MM.1S (cell line): ENCODE data around the gene GFRA3.

Experiments
- DNase-seq: peaks from one replicate; pipeline ENCODE4 v3.0.0-alpha.2; 2015
- H2AFZ ChIP-seq: fragments of 300-600 bp; sonication (generic); 2 replicates; pipeline ENCODE4 v1.6.0; 2016; ENCODE audit warnings: antibody characterized with exemption, low read length
- H3F3A ChIP-seq: fragments of 300-600 bp; sonication (generic); 2 replicates; pipeline ENCODE4 v1.6.1; 2016; ENCODE audit warnings: mild to moderate bottlenecking, antibody characterized with exemption, low read length, moderate library complexity, mixed read lengths; ENCODE audit not compliant: insufficient read depth
- H3K27ac ChIP-seq: fragments of 300-600 bp; sonication (generic); 2 replicates; pipeline ENCODE4 v1.5.1; 2016; ENCODE audit warnings: mild to moderate bottlenecking, low read length
- H3K27me3 ChIP-seq: fragments of 300-600 bp; sonication (generic); replicated peaks from 2 replicates; pipeline ENCODE4 v1.6.0; 2016; ENCODE audit warnings: low read length; ENCODE audit not compliant: insufficient read depth
- H3K36me3 ChIP-seq: fragments of 300-600 bp; sonication (generic); replicated peaks from 2 replicates; pipeline ENCODE4 v1.6.1; 2016; ENCODE audit warnings: mild to moderate bottlenecking, low read length, mixed read lengths; ENCODE audit not compliant: insufficient read depth
- H3K4me1 ChIP-seq: fragments of 300-600 bp; sonication (generic); 2 replicates; pipeline ENCODE4 v1.6.1; 2016; ENCODE audit warnings: low read length, mixed read lengths
- H3K4me2 ChIP-seq: fragments of 300-600 bp; sonication (generic); 2 replicates; pipeline ENCODE4 v1.6.0; 2016; ENCODE audit warnings: low read depth, low read length
- H3K4me3 ChIP-seq: fragments of 300-600 bp; sonication (generic); 2 replicates; pipeline ENCODE4 v1.5.1; 2016; ENCODE audit warnings: low read length, mixed read lengths
- H3K79me2 ChIP-seq: fragments of 300-600 bp; sonication (generic); 2 replicates; pipeline ENCODE4 v1.6.1; 2016; ENCODE audit warnings: mixed run types, low read length, mixed read lengths
- H3K9ac ChIP-seq: fragments of 300-600 bp; sonication (generic); 2 replicates; pipeline ENCODE4 v1.6.1; 2016; ENCODE audit warnings: low read length, mixed read lengths
- H3K9me2 ChIP-seq: fragments of 300-600 bp; sonication (generic); replicated peaks from 2 replicates; pipeline ENCODE4 v1.6.1; 2016; ENCODE audit warnings: mild to moderate bottlenecking, low read length, mixed read lengths; ENCODE audit not compliant: insufficient read depth
- H3K9me3 ChIP-seq: fragments of 300-600 bp; sonication (generic); replicated peaks from 2 replicates; pipeline ENCODE4 v1.6.1; 2016; ENCODE audit warnings: mild to moderate bottlenecking, low read length, mixed read lengths; ENCODE audit not compliant: insufficient read depth
- H4K20me1 ChIP-seq: fragments of 300-600 bp; sonication (generic); 2 replicates; pipeline ENCODE4 v1.6.1; 2016; ENCODE audit warnings: mild to moderate bottlenecking, low read length, moderate library complexity, mixed read lengths; ENCODE audit not compliant: insufficient read depth
- EZH2 ChIP-seq: fragments of 300-600 bp; sonication (generic); optimal IDR thresholded peaks from 2 replicates; pipeline ENCODE3; 2017; ENCODE audit warnings: low read depth, mild to moderate bottlenecking, antibody characterized with exemption, low read length, mixed read lengths
- EZH2phosphoT487 ChIP-seq: fragments of 300-600 bp; sonication (generic); IDR thresholded peaks from 2 replicates; pipeline ENCODE4 v1.6.1; 2018; ENCODE audit warnings: antibody characterized with exemption, low read length
- TF ChIP-seq, protein P1 (sequence below): fragments of 300-600 bp; sonication (generic); IDR thresholded peaks from 2 replicates; pipeline ENCODE4 v1.5.1; 2016; ENCODE audit warnings: antibody characterized with exemption, low read length, mixed read lengths

Gene GFRA3

DNA sequence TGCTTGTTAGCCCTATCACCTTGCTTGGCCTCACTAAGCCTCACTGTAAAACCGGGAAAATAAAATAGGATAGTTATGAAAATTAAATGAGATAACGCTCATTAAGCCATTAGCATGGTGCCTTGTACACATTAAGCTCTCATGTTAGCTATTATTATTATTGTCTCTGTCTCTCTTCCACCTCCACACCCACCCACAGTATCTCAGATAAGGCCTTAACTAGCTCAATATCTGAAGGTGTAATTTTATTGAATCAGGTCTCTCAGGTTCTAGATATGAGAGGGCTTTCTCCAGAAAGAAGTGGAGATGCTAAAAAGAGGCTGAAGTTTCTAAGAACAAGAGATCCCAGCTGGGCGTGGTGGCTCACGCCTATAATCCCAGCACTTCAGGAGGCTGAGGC lies 27.6 kb downstream of the GFRA3 start:
- H3K36me3 ChIP-seq, result no peaks in the 10 kb centered on the region
- no peak for TF ChIP-seq EZH2phosphoT487
- no peak for TF ChIP-seq EZH2
- TF ChIP-seq, protein P1, sequence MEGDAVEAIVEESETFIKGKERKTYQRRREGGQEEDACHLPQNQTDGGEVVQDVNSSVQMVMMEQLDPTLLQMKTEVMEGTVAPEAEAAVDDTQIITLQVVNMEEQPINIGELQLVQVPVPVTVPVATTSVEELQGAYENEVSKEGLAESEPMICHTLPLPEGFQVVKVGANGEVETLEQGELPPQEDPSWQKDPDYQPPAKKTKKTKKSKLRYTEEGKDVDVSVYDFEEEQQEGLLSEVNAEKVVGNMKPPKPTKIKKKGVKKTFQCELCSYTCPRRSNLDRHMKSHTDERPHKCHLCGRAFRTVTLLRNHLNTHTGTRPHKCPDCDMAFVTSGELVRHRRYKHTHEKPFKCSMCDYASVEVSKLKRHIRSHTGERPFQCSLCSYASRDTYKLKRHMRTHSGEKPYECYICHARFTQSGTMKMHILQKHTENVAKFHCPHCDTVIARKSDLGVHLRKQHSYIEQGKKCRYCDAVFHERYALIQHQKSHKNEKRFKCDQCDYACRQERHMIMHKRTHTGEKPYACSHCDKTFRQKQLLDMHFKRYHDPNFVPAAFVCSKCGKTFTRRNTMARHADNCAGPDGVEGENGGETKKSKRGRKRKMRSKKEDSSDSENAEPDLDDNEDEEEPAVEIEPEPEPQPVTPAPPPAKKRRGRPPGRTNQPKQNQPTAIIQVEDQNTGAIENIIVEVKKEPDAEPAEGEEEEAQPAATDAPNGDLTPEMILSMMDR, result no peak
- H2AFZ ChIP-seq, result no peak overlapping the region
- no peaks in the 10 kb centered on the region for H3K27me3 ChIP-seq
- H3K4me1 ChIP-seq, result no peaks in the 10 kb centered on the region
- H3F3A ChIP-seq, result no peaks in the 10 kb centered on the region
- no peak overlapping the region for H3K27ac ChIP-seq
- no peaks in the 10 kb centered on the region for H4K20me1 ChIP-seq
- no peaks in the 10 kb centered on the region for H3K9me2 ChIP-seq
- H3K79me2 ChIP-seq, result no peaks in the 10 kb centered on the region
- no peak for DNase-seq
- H3K9me3 ChIP-seq, result no peaks in the 10 kb centered on the region
- no peak overlapping the region for H3K9ac ChIP-seq
- no peak overlapping the region for H3K4me2 ChIP-seq
- no peak overlapping the region for H3K4me3 ChIP-seq

DNA sequence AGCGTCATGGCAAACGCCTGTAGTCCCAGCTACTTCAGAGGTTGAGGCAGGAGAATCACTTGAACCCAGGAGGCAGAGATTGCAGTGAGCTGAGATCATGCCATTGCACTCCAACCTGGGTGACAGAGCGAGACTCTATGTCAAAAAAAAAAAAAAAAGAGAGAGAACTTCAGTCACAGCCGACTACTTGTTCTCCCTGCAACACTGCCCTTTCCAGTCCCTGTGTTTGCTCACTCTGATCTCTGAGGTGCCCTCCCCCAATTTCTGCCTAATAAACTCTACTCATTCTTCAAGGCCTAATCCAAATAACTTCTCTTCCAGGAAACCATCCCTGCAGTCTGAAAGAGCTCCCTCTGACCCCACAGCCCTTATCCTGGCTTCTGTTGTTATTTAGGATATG lies 28.1 kb downstream of the GFRA3 start:
- no peaks in the 10 kb centered on the region for H3K9me3 ChIP-seq
- DNase-seq, result no peak
- H3K9me2 ChIP-seq, result no peaks in the 10 kb centered on the region
- H3K27me3 ChIP-seq, result no peaks in the 10 kb centered on the region; the same call in 1 of the 2 replicates
- no peaks in the 10 kb centered on the region for H3F3A ChIP-seq
- no peak overlapping the region for H3K4me3 ChIP-seq
- H3K27ac ChIP-seq, result no peak overlapping the region
- H3K36me3 ChIP-seq, result no peaks in the 10 kb centered on the region
- H3K79me2 ChIP-seq, result no peaks in the 10 kb centered on the region
- H4K20me1 ChIP-seq, result no peaks in the 10 kb centered on the region
- no peak overlapping the region for H3K4me2 ChIP-seq
- H3K4me1 ChIP-seq, result no peaks in the 10 kb centered on the region
- no peak for TF ChIP-seq EZH2
- TF ChIP-seq EZH2phosphoT487, result no peak
- TF ChIP-seq, protein P1, result no peak
- H3K9ac ChIP-seq, result no peak overlapping the region
- H2AFZ ChIP-seq, result no peak overlapping the region

DNA sequence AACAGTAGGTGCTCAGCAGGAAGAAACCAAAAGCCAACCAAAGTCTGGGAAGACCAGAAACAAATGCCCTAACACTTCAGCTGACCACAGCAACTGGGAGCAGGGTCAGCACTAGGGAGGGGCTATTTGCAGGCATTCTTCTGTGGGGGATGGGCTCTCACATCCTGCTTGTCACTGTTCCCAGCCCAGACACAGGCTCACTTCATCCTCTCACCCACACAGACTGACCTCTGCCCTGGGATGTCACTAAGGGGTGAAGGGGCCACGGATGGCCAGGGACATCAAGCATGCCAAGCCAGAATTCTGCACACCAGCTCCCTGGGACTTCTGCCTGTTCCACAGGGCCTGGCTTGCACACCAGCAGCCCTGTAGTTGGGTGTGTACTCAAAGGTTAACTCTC lies 28.7 kb downstream of the GFRA3 start:
- TF ChIP-seq EZH2 (no peak), EZH2phosphoT487 (no peak)
- TF ChIP-seq, protein P1, result no peak
- H2AFZ ChIP-seq, result no peak overlapping the region
- H3K4me3 ChIP-seq, result no peak overlapping the region
- DNase-seq, result no peak
- no peak overlapping the region for H3K9ac ChIP-seq
- no peaks in the 10 kb centered on the region for H3K79me2 ChIP-seq
- H3K9me3 ChIP-seq, result no peaks in the 10 kb centered on the region
- H3K36me3 ChIP-seq, result no peaks in the 10 kb centered on the region
- no peak overlapping the region for H3K27ac ChIP-seq
- no peaks in the 10 kb centered on the region for H3K9me2 ChIP-seq
- H3F3A ChIP-seq, result no peaks in the 10 kb centered on the region
- H3K4me1 ChIP-seq, result no peaks in the 10 kb centered on the region
- H3K27me3 ChIP-seq, result peaks cover 6% of the 10 kb centered on the region; the same call in 1 of the 2 replicates
- no peaks in the 10 kb centered on the region for H4K20me1 ChIP-seq
- no peak overlapping the region for H3K4me2 ChIP-seq
